ENCODE data around the gene SV2B.
A peak's percentile ranks its signal among the peaks of the same experiment; 100 is the strongest.

SV2B gene

GRCh38 chr15:91192285-91192684 lies 92.2 kb downstream of the SV2B start:
- DNase-seq (ENCODE audit: low read depth), result no peak

- DNase-seq (ENCODE audit: low read depth), result no peak
These were observed 92.8 kb downstream of the SV2B start for GRCh38 chr15:91192690-91193377.

GRCh38 chr15:91193378-91193720 lies 93.3 kb downstream of the SV2B start:
- no peak for DNase-seq (ENCODE audit: low read depth)

GRCh38 chr15:91196127-91196526 lies 96.1 kb downstream of the SV2B start:
- no peak for DNase-seq (ENCODE audit: low read depth)

GRCh38 chr15:91196768-91197167 lies 96.7 kb downstream of the SV2B start:
- DNase-seq (ENCODE audit: low read depth), result no peak

- DNase-seq (ENCODE audit: low read depth), result no peak
These were observed 99.5 kb downstream of the SV2B start for GRCh38 chr15:91199511-91199910.

- DNase-seq (ENCODE audit: low read depth), result no peak
These were observed 100.2 kb downstream of the SV2B start for GRCh38 chr15:91200101-91200754.

GRCh38 chr15:91202510-91203102 lies 102.5 kb downstream of the SV2B start:
- no peak for DNase-seq (ENCODE audit: low read depth)

GRCh38 chr15:91203619-91204203 lies 103.7 kb downstream of the SV2B start:
- DNase-seq (ENCODE audit: low read depth), result no peak

- DNase-seq (ENCODE audit: low read depth), result no peak
These were observed 108.3 kb downstream of the SV2B start for GRCh38 chr15:91208371-91208770.

- no peak for DNase-seq (ENCODE audit: low read depth)
These were observed 109.3 kb downstream of the SV2B start for GRCh38 chr15:91209318-91209717.

- no peak for DNase-seq (ENCODE audit: low read depth)
These were observed 109.7 kb downstream of the SV2B start for GRCh38 chr15:91209726-91210125.

- DNase-seq (ENCODE audit: low read depth), result no peak
These were observed 114.9 kb downstream of the SV2B start for GRCh38 chr15:91214675-91215590.

- DNase-seq (ENCODE audit: low read depth), result no peak
These were observed 115.9 kb downstream of the SV2B start for GRCh38 chr15:91216000-91216399.

GRCh38 chr15:91219206-91219605 lies 119.1 kb downstream of the SV2B start:
- DNase-seq (ENCODE audit: low read depth), result no peak

- no peak for DNase-seq (ENCODE audit: low read depth)
These were observed 122.0 kb downstream of the SV2B start for GRCh38 chr15:91222052-91222451.

GRCh38 chr15:91223863-91224262 lies 123.8 kb downstream of the SV2B start:
- no peak for DNase-seq (ENCODE audit: low read depth)

GRCh38 chr15:91224755-91225380 lies 124.8 kb downstream of the SV2B start:
- peak; percentile 4 for DNase-seq (ENCODE audit: low read depth)

- DNase-seq (ENCODE audit: low read depth), result no peak
These were observed 125.7 kb downstream of the SV2B start for GRCh38 chr15:91225741-91226140.

GRCh38 chr15:91227117-91227516 lies 127.1 kb downstream of the SV2B start:
- no peak for DNase-seq (ENCODE audit: low read depth)

GRCh38 chr15:91227766-91228165 lies 127.7 kb downstream of the SV2B start:
- DNase-seq (ENCODE audit: low read depth), result no peak

GRCh38 chr15:91228383-91228782 lies 128.3 kb downstream of the SV2B start:
- DNase-seq (ENCODE audit: low read depth), result no peak
